Subcutaneous abdominal adipose tissue (tissue), 5 donors: ENCODE results near the gene MBD3L2.
"Not testable (repeated sequence)": the region's sequence is repeated elsewhere in the genome, so short reads cannot be mapped to it uniquely, and the experiment has no call there.

Experiments
- H3K27ac ChIP-seq: one replicate; pipeline ENCODE4 v1.7.0; 2013; ENCODE audit warnings: low read depth, mild to moderate bottlenecking, inconsistent platforms, low read length, moderate library complexity
- H3K27me3 ChIP-seq, 5 donors: one replicate each; pipeline ENCODE4 v1.7.0; 2013; ENCODE audit warnings: low read length in 5 of 5, inconsistent platforms in 1 of 5; ENCODE audit not compliant: control insufficient read depth in 5 of 5, insufficient read depth in 4 of 5
- H3K36me3 ChIP-seq, 5 donors: one replicate each; pipeline ENCODE4 v1.7.0; 2013; ENCODE audit warnings: low read length in 5 of 5; ENCODE audit not compliant: control insufficient read depth in 5 of 5, insufficient read depth in 5 of 5
- H3K4me1 ChIP-seq, 5 donors: one replicate each; pipeline ENCODE4 v1.7.0; 2013; ENCODE audit warnings: low read length in 5 of 5, mild to moderate bottlenecking in 3 of 5, moderate library complexity in 1 of 5; ENCODE audit not compliant: control insufficient read depth in 5 of 5, insufficient read depth in 5 of 5
- H3K4me3 ChIP-seq, 5 donors: one replicate each; pipeline ENCODE4 v1.7.0; 2013; ENCODE audit warnings: low read length in 5 of 5, low read depth in 1 of 5
- H3K9ac ChIP-seq, 5 donors: one replicate each; pipeline ENCODE4 v1.7.0; 2013; ENCODE audit warnings: low read length in 5 of 5, mild to moderate bottlenecking in 4 of 5, moderate library complexity in 3 of 5
- H3K9me3 ChIP-seq, 5 donors: one replicate each; pipeline ENCODE4 v1.7.0; 2013; ENCODE audit warnings: low read length in 5 of 5; ENCODE audit not compliant: control insufficient read depth in 5 of 5
- donor health status: healthy.
- donor health status: healthy.
- donor health status: healthy.
- donor health status: healthy.
- donor health status: healthy.

The MBD3L2 gene

DNA sequence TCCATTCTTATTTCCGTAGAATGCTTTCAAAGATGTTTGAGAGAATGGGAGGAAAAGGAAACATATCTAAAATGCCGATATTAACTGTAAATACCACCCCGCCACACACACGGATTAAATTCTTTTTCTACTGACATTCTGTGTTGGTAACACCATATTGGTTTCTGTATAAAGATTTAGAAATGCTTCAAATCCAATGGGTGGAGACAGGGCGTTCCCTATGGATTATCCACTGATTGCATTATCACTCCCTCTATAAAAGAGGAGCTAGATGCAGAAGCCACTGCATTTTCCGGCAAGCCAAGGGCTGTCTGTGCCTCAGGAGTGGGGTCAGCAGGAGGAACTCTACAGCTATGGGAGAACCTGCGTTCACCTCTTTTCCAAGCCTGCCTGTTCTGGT lies at the start of gene MBD3L2:
MBD3L2 (plus strand) TSS at position 301 of the 400 bp plus-strand sequence; CDS start at position 354, 53 bp downstream.
- H3K27ac ChIP-seq, H3K9ac ChIP-seq, H3K9me3 ChIP-seq, H3K4me3 ChIP-seq, H3K27me3 ChIP-seq, H3K4me1 ChIP-seq, H3K36me3 ChIP-seq: not testable (repeated sequence)

DNA sequence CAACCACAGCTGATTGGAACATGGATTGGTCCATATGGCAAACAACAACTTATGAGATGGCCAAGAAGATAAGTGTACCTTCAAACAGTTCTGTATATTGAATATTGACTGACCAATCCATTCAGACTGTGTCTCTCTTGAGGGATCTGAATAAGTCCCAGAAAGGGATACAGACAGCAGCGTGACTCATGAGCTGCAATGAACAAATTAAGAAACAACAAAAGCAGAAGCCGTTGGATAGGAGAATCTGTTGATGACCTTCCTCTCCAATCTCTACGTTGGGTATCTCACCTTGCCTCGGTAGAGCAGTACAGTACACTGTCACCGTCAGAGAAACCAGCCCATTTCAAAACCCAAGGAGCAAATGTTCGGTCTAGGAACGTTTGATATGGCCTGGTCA lies 49.2 kb upstream of the MBD3L2 start:
- H3K27me3 ChIP-seq, result peaks cover 0 to 4% (median 0%) of the 10 kb centered on the region in 5 donors
- H3K9ac ChIP-seq, result no peak overlapping the region
- H3K4me3 ChIP-seq, result no peak overlapping the region
- peaks cover 0 to 5% (median 0%) of the 10 kb centered on the region in 5 donors for H3K9me3 ChIP-seq
- no peaks in the 10 kb centered on the region for H3K4me1 ChIP-seq
- no peaks in the 10 kb centered on the region for H3K36me3 ChIP-seq
- H3K27ac ChIP-seq, result no peak overlapping the region

DNA sequence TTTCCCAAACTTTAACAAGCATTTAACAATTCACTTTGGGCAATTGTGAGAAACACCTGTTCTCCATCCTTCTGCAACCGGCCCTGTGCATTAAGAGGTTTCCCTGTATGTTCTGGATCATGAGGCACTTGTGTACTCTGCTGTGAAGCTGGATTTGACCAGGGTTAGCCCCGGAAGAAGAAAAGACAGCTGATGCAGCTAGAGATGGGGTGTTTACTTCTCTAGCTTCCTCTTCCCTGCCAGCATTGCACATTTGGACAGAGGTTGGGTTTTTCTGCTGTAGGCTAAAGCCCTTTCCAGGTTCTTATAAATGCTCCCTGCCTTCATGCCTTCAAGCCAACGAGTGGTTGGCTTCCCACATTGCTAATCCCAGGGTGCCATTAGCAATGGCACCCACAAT lies 48.8 kb upstream of the MBD3L2 start:
- no peak overlapping the region for H3K27ac ChIP-seq
- no peaks in the 10 kb centered on the region for H3K36me3 ChIP-seq
- peaks cover 0 to 3% (median 0%) of the 10 kb centered on the region in 5 donors for H3K9me3 ChIP-seq
- no peaks in the 10 kb centered on the region for H3K4me1 ChIP-seq
- peaks cover 0 to 4% (median 0%) of the 10 kb centered on the region in 5 donors for H3K27me3 ChIP-seq
- no peak overlapping the region for H3K9ac ChIP-seq
- H3K4me3 ChIP-seq, result no peak overlapping the region

DNA sequence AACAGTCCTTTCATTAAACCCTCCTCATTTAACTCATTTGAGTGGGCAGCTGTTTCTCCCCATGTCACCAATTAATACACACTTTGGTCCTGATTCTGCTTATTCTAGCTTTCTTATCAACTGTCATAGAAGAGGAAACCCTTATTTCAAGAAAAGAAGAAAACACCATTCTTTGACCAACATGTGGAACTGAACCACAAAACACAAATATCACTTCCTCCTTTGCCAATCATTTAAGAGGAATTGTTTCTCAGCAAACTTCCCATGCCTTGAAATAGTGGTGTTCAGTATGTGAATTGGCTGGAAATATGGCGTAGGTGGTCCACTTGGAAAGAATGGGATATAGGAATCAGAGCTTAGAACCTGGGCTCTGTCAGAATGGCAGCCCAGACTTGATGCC lies 48.3 kb upstream of the MBD3L2 start:
- Histone ChIP-seq H3K4me3 (no peak overlapping the region), H3K27ac (no peak overlapping the region), H3K27me3 (peaks cover 0 to 4% (median 0%) of the 10 kb centered on the region in 5 donors), H3K36me3 (no peaks in the 10 kb centered on the region), H3K4me1 (no peaks in the 10 kb centered on the region), H3K9me3 (no peaks in the 10 kb centered on the region), H3K9ac (no peak overlapping the region)

DNA sequence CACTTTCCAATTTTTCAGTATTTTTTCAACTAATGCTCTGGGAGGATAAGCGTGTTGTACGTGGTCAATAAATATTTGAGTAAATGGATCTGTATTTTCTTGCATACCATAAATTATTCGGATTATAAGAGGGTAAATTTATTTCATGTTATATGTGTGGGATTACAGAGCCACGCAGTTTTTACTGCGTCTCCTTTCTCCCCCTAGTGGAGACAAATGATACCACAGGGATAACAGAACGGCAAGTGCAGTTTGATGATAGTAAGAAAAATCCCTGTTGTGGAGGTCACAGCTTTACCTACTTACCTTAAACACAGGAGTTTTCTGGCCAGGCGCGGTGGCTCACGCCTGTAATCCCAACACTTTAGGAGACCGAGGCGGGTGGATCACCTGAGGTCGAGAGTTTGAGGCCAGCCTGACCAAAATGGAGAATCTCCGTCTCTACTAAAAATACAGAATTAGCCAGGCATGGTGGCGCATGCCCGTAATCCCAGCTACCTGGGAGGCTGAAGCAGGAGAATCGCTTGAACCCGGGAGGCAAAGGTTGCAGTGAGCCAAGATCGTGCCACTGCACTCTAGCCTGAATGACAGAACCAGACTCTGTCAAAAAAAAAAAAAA lies 44.7 kb upstream of the MBD3L2 start:
- Histone ChIP-seq H3K27me3 (peaks cover 0 to 4% (median 0%) of the 10 kb centered on the region in 5 donors), H3K4me1 (no peaks in the 10 kb centered on the region), H3K9me3 (no peaks in the 10 kb centered on the region), H3K4me3 (no peak overlapping the region), H3K9ac (no peak overlapping the region), H3K27ac (no peak overlapping the region), H3K36me3 (no peaks in the 10 kb centered on the region)

DNA sequence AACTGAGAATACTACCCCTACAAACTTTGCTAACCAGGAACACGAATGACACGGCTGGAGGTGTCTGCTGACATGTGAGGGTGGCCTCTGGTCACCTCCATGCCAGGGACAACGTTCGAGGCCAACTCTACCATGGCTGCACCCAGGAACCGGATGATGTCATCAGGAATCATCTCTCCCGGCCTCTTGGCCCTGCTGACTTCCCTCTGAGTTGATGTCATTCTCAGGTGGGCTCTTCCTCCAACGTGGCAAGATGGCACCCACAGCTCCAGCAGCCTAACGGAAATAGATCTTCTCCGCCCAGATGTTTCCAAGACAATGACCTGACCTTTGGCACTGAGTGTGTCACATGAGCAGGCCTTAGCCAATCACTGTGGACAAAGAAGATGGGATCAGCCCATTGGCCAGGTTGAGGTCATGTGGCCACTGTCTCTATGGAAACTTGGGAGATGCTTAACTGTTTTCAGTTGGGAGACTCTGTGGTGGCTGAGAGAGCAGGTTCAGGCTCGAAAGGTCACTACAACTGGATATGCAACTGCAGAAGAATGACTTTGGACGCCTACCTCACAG lies 42.9 kb upstream of the MBD3L2 start:
- H3K4me1 ChIP-seq, result no peaks in the 10 kb centered on the region
- no peak overlapping the region for H3K27ac ChIP-seq
- no peak overlapping the region for H3K9ac ChIP-seq
- no peak overlapping the region for H3K4me3 ChIP-seq
- no peaks in the 10 kb centered on the region for H3K36me3 ChIP-seq
- no peaks in the 10 kb centered on the region for H3K27me3 ChIP-seq
- no peaks in the 10 kb centered on the region for H3K9me3 ChIP-seq

DNA sequence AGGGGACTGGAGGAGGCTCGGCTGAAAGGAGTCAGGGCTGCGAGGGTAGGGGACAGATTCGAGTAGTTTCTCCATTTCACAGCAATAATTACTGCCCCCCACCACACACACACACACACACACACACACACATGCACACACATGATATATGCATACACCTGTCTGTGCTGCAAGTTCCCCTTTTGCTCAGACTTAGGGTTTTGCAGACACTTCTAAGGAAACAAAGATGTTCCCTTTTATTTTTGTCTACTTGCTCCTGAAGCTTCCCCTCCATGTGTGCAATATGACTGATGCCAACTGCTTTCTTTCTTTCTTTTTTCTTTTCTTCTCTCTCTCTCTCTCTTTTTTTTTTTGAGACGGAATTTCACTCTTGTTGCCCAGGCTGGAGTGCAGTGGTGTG lies 41.3 kb upstream of the MBD3L2 start:
- H3K27ac ChIP-seq, result no peak overlapping the region
- H3K9me3 ChIP-seq, result no peaks in the 10 kb centered on the region
- H3K27me3 ChIP-seq, result no peaks in the 10 kb centered on the region
- H3K9ac ChIP-seq, result no peak overlapping the region
- no peak overlapping the region for H3K4me3 ChIP-seq
- H3K36me3 ChIP-seq, result no peaks in the 10 kb centered on the region
- no peaks in the 10 kb centered on the region for H3K4me1 ChIP-seq

DNA sequence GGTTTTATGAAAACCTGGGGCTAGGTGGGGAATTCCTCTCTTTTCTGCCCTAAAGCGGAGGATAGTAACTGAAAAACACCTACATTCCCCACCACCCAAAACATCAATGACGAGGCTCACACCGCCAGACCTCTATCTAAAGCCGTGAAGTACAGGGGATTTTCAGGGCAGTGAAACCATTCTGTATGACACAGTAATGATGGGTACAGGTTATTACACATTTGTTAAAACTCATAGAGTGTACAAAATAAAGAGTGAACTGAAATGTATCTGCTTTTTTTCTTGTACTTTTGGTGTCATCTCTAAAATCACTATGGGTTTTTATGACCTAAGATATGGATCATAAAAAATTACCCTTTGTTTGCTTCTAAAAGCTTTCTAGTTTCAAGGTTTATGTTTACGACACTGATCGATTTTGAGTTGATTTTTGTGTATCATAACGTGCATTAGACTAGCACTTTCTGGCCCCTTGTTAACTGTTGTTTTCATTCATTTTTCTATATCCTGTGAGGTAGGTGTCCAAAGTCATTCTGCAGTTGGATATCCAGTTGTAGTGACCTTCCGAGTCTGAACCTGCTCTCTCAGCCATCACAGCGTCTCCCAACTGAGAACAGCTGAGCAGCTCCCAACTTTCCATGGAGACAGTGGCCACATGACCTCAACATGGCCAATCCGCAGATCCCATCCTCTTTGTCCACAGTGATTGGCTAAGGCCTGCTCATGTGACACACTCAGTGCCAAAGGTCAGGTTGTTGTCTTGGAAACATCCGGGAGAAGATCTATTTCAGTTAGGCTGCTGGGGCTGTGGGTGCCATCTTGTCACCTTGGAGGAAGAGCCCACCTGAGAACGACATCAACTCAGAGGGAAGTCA lies 38.2 kb upstream of the MBD3L2 start:
- H3K27me3 ChIP-seq, result no peaks in the 10 kb centered on the region
- no peaks in the 10 kb centered on the region for H3K36me3 ChIP-seq
- no peak overlapping the region for H3K4me3 ChIP-seq
- H3K4me1 ChIP-seq, result no peaks in the 10 kb centered on the region
- no peaks in the 10 kb centered on the region for H3K9me3 ChIP-seq
- no peak overlapping the region for H3K27ac ChIP-seq
- H3K9ac ChIP-seq, result no peak overlapping the region

DNA sequence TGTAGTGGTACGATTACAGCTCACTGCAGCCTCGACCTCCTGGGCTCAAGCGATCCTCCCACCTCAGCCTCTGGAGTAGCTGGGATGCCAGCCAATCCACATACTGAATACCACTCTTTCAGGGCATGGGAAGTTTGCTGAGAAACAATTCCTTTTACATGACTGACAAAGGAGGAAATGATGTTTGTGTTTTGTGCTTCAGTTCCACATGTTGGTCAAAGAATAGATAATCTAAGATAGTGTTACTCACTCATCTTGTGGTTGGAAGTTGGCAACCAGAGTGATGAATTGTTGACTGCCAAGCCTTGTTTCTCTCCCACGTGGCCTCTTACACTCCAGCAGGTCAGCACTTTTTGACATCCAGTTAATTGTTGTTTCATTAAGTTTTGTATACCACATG lies 35.4 kb upstream of the MBD3L2 start:
- Histone ChIP-seq H3K36me3 (no peaks in the 10 kb centered on the region), H3K9me3 (no peaks in the 10 kb centered on the region), H3K27ac (no peak overlapping the region), H3K9ac (no peak overlapping the region), H3K4me3 (no peak overlapping the region), H3K4me1 (no peaks in the 10 kb centered on the region), H3K27me3 (no peaks in the 10 kb centered on the region)

DNA sequence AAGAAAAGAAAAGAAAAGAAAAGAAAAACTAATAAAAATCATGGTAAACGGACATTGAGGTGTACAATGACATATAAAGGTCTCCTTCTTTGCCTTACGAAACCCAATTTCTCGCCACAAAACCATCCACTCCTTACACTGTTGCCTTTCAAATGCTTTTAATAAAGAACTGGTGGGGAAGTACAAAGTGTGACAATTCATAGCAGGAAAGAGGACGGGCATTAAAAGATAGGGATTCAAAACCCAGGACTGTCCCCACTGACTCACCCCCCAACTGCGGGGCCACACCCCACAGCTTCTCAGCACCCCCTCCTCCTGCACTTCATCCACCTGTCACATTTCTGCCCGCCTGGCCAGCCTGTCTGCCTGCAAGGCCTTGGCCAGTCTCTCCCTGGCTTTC lies 30.3 kb upstream of the MBD3L2 start:
- no peaks in the 10 kb centered on the region for H3K27me3 ChIP-seq
- H3K4me1 ChIP-seq, result no peaks in the 10 kb centered on the region
- H3K4me3 ChIP-seq, result no peak overlapping the region
- no peak overlapping the region for H3K27ac ChIP-seq
- no peaks in the 10 kb centered on the region for H3K9me3 ChIP-seq
- H3K36me3 ChIP-seq, result no peaks in the 10 kb centered on the region
- no peak overlapping the region for H3K9ac ChIP-seq
